ENCODE data around the gene SKA3.
"Not testable (repeated sequence)": the region's sequence is repeated elsewhere in the genome, so short reads cannot be mapped to it uniquely, and the experiment has no call there.

- TF ChIP-seq CTCF, POLR2A (IDR thresholded peaks at IDR 0.05): not testable (repeated sequence)
Measured at GRCh38 chr13:21197606-21198225, 21.4 kb upstream of the SKA3 start.
